H1 (cell line): ENCODE results near the gene QRSL1. TPM values are rescaled to one million over a fixed set of nuclear protein-coding genes. Genes with fewer than 3 reads are reported as not detected.

Source experiments
- CHD7 ChIP-seq: fragments of 300-600 bp; sonication (generic); IDR thresholded peaks from 2 replicates; pipeline ENCODE4 v1.7.1; 2012; ENCODE audit warnings: low read length, moderate library complexity, mild to moderate bottlenecking, inconsistent platforms; ENCODE audit not compliant: insufficient replicate concordance
- polyA plus RNA-seq, 7 experiments: library from polyadenylated mRNA; depleted of rRNA in 3 of 7; stranded (reverse) in 5 of 7; unstranded in 2 of 7; fragments of >200 nt in 5 of 7; fragments of 200-250 nt in 2 of 7; gene quantifications; 1 replicate in 5 of 7; 2 replicates in 1 of 7; 4 replicates in 1 of 7; pipeline versions ENCODE4 v1.2.1 to v1.2.3, GENCODE V29; 2011 to 2013; ENCODE audit warnings: missing spikeins in 2 of 7, mixed read lengths in 2 of 7
- total RNA-seq: library from RNA; stranded (reverse); fragmentation: NEBNext Ultra II Directional; extraction: Animal tissue kit (Norgen Biotek cat#: 25700); gene quantifications from 2 replicates; pipeline ENCODE4 v1.2.1, GENCODE V29; 2021

QRSL1 gene
- total and polyA plus RNA-seq, 2 of the 8 experiments (the other 6 are each of a cell fraction or from before 2014, with no cell fraction given): 7.8 to 22.2 TPM

DNA sequence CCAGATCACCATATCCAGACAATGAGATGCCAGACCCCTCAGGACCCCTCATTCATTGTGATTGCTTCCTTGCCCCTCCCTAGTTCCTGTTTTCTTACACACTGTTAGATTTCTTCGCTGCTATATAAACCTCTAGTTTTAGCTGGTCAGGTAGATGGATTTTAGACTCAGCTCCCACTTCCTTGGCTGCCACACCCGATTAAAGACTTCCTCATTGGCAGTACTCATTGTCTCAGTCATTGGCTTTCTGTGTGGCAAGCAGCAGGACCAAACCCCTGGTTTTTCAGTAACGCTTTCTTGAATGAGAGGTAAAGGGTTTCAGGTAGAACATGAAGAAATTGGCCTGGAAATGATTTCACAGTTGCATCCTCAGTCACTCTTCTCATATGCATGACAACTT is 47.9 kb downstream of the QRSL1 start (continued):
- TF ChIP-seq CHD7: no peak
